Transverse colon (tissue), 4 donors: ENCODE data around the gene SLC22A31. TPM values are rescaled to one million over a fixed set of nuclear protein-coding genes. Genes with fewer than 3 reads are reported as not detected.
"Not testable (repeated sequence)": the region's sequence is repeated elsewhere in the genome, so short reads cannot be mapped to it uniquely, and the experiment has no call there.

Source experiments
- DNase-seq: peaks from one replicate; pipeline ENCODE4 v3.0.0-alpha.2; 2019
- H3K27ac ChIP-seq, 4 donors: fragments of 200-600 bp; sonication (generic); 2 replicates each; pipeline ENCODE4 v1.5.1; 2016 to 2018; ENCODE audit warnings: inconsistent platforms in 4 of 4
- H3K27me3 ChIP-seq: fragments of 200-600 bp; sonication (generic); 2 replicates; pipeline ENCODE4 v1.5.1; 2017; ENCODE audit warnings: inconsistent platforms
- H3K36me3 ChIP-seq, 4 donors: fragments of 200-600 bp; sonication (generic); 2 replicates each; pipeline ENCODE4 v1.5.1; 2017 to 2019; ENCODE audit warnings: inconsistent platforms in 4 of 4
- H3K4me1 ChIP-seq, 4 donors: fragments of 200-600 bp; sonication (generic); 2 replicates each; pipeline ENCODE4 v1.5.1; 2017 to 2020; ENCODE audit warnings: inconsistent platforms in 4 of 4
- H3K4me3 ChIP-seq, 4 donors: fragments of 200-600 bp; sonication (generic); 1 replicate in 1 of 4; 2 replicates in 3 of 4; pipeline versions ENCODE4 v1.5.1 to v1.6.1; 2017 to 2019; ENCODE audit warnings: inconsistent platforms in 4 of 4
- H3K9me3 ChIP-seq, 2 donors: fragments of 200-600 bp; sonication (generic); 2 replicates each; pipeline ENCODE4 v1.5.1; 2017 to 2019; ENCODE audit warnings: inconsistent platforms in 2 of 2
- CTCF ChIP-seq, 5 experiments: fragments of 200-600 bp in 3 of 5; fragments of 450-650 bp in 2 of 5; sonication (generic) in 3 of 5; IDR thresholded peaks; 1 replicate in 2 of 5; 2 replicates in 3 of 5; pipeline ENCODE4 v1.5.1; 2016 to 2017; ENCODE audit warnings: antibody characterized with exemption in 5 of 5, inconsistent platforms in 3 of 5, mild to moderate bottlenecking in 2 of 5, moderate library complexity in 1 of 5
- EP300 ChIP-seq: sonication (generic); formaldehyde crosslinking; IDR thresholded peaks from one replicate; pipeline ENCODE4 v1.6.1; 2017; ENCODE audit warnings: antibody characterized with exemption, low read depth
- POLR2A ChIP-seq: fragments of 450-650 bp; IDR thresholded peaks from one replicate; pipeline ENCODE4 v1.6.1; 2016; ENCODE audit warnings: antibody characterized with exemption, mild to moderate bottlenecking, moderate library complexity
- POLR2AphosphoS5 ChIP-seq, 3 donors: sonication (generic); formaldehyde crosslinking; IDR thresholded peaks; one replicate each; pipeline ENCODE4 v1.6.1; 2016; ENCODE audit warnings: antibody characterized with exemption in 3 of 3
- WGBS, 2 donors: methylation state at CpG; one replicate each; pipeline ENCODE4 v1.1.5; 2018; ENCODE audit warnings: low coverage in 1 of 2; 5-methylcytosine and 5-hydroxymethylcytosine counted together
- in situ Hi-C, 4 donors: fragments of 200-750 bp; cut with MboI; loops; one replicate each; pipeline versions ENCODE4 v1.15.0 to v1.15.1; 2017; ENCODE audit warnings: low sequenced_read_pairs in 3 of 4, low pct_ligation_motif_present in 1 of 4, low pct_unique_long_range_greater_than_20kb in 1 of 4
- intact Hi-C: fragments of 100-400 bp; cut with DNase I; formaldehyde crosslinking; loops from one replicate; pipeline ENCODE4 v1.15.1; 2023; ENCODE audit warnings: low total_unique reads
- total RNA-seq, 4 donors: library from RNA; depleted of rRNA; stranded (reverse); fragments of >200 nt; gene quantifications; one replicate each; pipeline ENCODE4 v1.1.0, GENCODE V29; 2016

Gene SLC22A31
- 1 to 10 TPM in 1 of 4 donors, not detected in 3; 1.3 TPM for total RNA-seq

GRCh38 chr16:89200124-89200849, at the start of gene SLC22A31:
SLC22A31 (minus strand) TSS chr16:89200537; CDS start chr16:89200501, 36 bp downstream.
- 20% methylated on average over 28 of the region's 28 CpGs; no CpG with 5 or more reads in 1 of the 2 donors for WGBS, 2 donors
- peak within 1 kb of the TSS in 2 of 4 donors; percentile 30 to 46 for H3K4me3 ChIP-seq
- intact Hi-C loops: no loop called here
- peaks cover 0 to 23% (median 15%) of the 10 kb centered on the region in 4 donors for H3K4me1 ChIP-seq
- no peak within 1 kb of the TSS for H3K27ac ChIP-seq
- in situ Hi-C loops: loop anchor here in 3 of 4 donors (25.0 kb wide), 3 partner anchors 263 to 463 kb away; partner anchors contain the start of genes APRT (in 1 of the 3) and CDT1 (in 1 of the 3)
- peaks cover 80% of the 10 kb centered on the region for H3K27me3 ChIP-seq
- no peak for TF ChIP-seq CTCF (IDR thresholded peaks at IDR 0.05)
- TF ChIP-seq POLR2A: no peak
- TF ChIP-seq EP300: no peak
- no peak for TF ChIP-seq POLR2AphosphoS5 (IDR thresholded peaks at IDR 0.05)
- no peaks in the 10 kb centered on the region for H3K36me3 ChIP-seq
- H3K9me3 ChIP-seq: no peaks in the 10 kb centered on the region
- DNase-seq: no peak

- peak overlapping the region in 1 of 4 donors; percentile 50 for H3K4me3 ChIP-seq
- H3K36me3 ChIP-seq: no peaks in the 10 kb centered on the region
- H3K4me1 ChIP-seq: peaks cover 4 to 15% (median 9%) of the 10 kb centered on the region in 4 donors
- no peak overlapping the region for H3K27ac ChIP-seq
- intact Hi-C loops (no loop called here), in situ Hi-C loops (no loop called here)
- no peaks in the 10 kb centered on the region for H3K9me3 ChIP-seq
- WGBS, 2 donors: 81 to 89% methylated on average over 11 to 68 of the region's 69 CpGs
- no peaks in the 10 kb centered on the region for H3K27me3 ChIP-seq
- TF ChIP-seq POLR2AphosphoS5 (IDR thresholded peaks at IDR 0.05): no peak
- no peak for DNase-seq
These were observed 48.1 kb upstream of the SLC22A31 start for GRCh38 chr16:89248196-89248982.

GRCh38 chr16:89247734-89248075, 47.4 kb upstream of the SLC22A31 start:
- H3K36me3 ChIP-seq, DNase-seq, in situ Hi-C loops, H3K27me3 ChIP-seq, H3K9me3 ChIP-seq, intact Hi-C loops: not testable (repeated sequence)
- Histone ChIP-seq H3K4me1 (peaks cover 4 to 15% (median 9%) of the 10 kb centered on the region in 4 donors), H3K27ac (peak overlapping the region in 1 of 4 donors; percentile 36), H3K4me3 (peak overlapping the region; percentile 4 to 50 (median 28))
- 1% methylated on average over 28 of the region's 45 CpGs; no CpG with 5 or more reads in 1 of the 2 donors for WGBS, 2 donors

- intact Hi-C loops: no loop called here
These were observed 46.8 kb upstream of the SLC22A31 start for GRCh38 chr16:89246903-89247733.

More at GRCh38 chr16:89246903-89247733, 46.8 kb upstream of the SLC22A31 start:
- in situ Hi-C loops: no loop called here
- Histone ChIP-seq H3K4me3 (peak overlapping the region; percentile 15 to 50 (median 36)), H3K9me3 (no peaks in the 10 kb centered on the region), H3K4me1 (peaks cover 4 to 15% (median 9%) of the 10 kb centered on the region in 4 donors), H3K36me3 (no peaks in the 10 kb centered on the region), H3K27me3 (no peaks in the 10 kb centered on the region), H3K27ac (peak overlapping the region in 2 of 4 donors; percentile 3 to 17)
- 7 to 20% methylated on average over 5 to 54 of the region's 78 CpGs for WGBS, 2 donors
- peak in 1 of 3 donors; percentile 42 for TF ChIP-seq POLR2AphosphoS5 (IDR thresholded peaks at IDR 0.05)
- TF ChIP-seq POLR2A: no peak
- no peak for TF ChIP-seq EP300
- TF ChIP-seq CTCF (IDR thresholded peaks at IDR 0.05): no peak
- DNase-seq: peak; percentile 93
